Nephron (organoid): ENCODE data around the gene VWA7.

Source experiments
- H3K27ac Mint-ChIP-seq, 3 experiments: 2 replicates each; pipeline ENCODE4 v1.8.0; 2020; ENCODE audit warnings: mixed read lengths in 3 of 3, mild to moderate bottlenecking in 2 of 3, moderate library complexity in 1 of 3
- H3K27me3 Mint-ChIP-seq: 2 replicates; pipeline ENCODE4 v1.8.0; 2021; ENCODE audit warnings: low read depth, mild to moderate bottlenecking, moderate library complexity, mixed read lengths
- H3K36me3 Mint-ChIP-seq: 2 replicates; pipeline ENCODE4 v1.8.0; 2020; ENCODE audit warnings: low read depth, mixed read lengths
- H3K4me1 Mint-ChIP-seq: 2 replicates; pipeline ENCODE4 v1.8.0; 2020; ENCODE audit warnings: mixed read lengths
- H3K4me3 Mint-ChIP-seq, 3 experiments: 2 replicates each; pipeline ENCODE4 v1.8.0; 2020; ENCODE audit warnings: mild to moderate bottlenecking in 3 of 3, mixed read lengths in 3 of 3, moderate library complexity in 2 of 3
- H3K9me3 Mint-ChIP-seq: 2 replicates; pipeline ENCODE4 v1.8.0; 2020; ENCODE audit warnings: mixed read lengths
- CTCF ChIP-seq, 3 experiments: fragments of 200-600 bp; sonication (generic); IDR thresholded peaks; one replicate each; pipeline ENCODE4 v1.5.0; 2021; ENCODE audit warnings: antibody characterized with exemption in 3 of 3; ENCODE audit not compliant: unreplicated experiment in 3 of 3

The VWA7 gene

GRCh38 chr6:31775184-31775583 is 1.9 kb downstream of the VWA7 start:
- H3K36me3 Mint-ChIP-seq: peaks cover 5% of the 10 kb centered on the region
- no peaks in the 10 kb centered on the region for H3K27me3 Mint-ChIP-seq
- no peaks in the 10 kb centered on the region for H3K9me3 Mint-ChIP-seq
- peak overlapping the region in 1 of 3 experiments; percentile 58 for H3K4me3 Mint-ChIP-seq
- H3K27ac Mint-ChIP-seq: peak overlapping the region; percentile 55 to 94 (median 91)
- no peak for TF ChIP-seq CTCF (IDR thresholded peaks at IDR 0.05; ENCODE audit: unreplicated experiment in 3 of 3)
- no peaks in the 10 kb centered on the region for H3K4me1 Mint-ChIP-seq

- Mint-ChIP-seq H3K9me3 (no peaks in the 10 kb centered on the region), H3K27me3 (no peaks in the 10 kb centered on the region), H3K4me1 (no peaks in the 10 kb centered on the region), H3K4me3 (no peak overlapping the region), H3K27ac (no peak overlapping the region), H3K36me3 (no peaks in the 10 kb centered on the region)
- TF ChIP-seq CTCF (IDR thresholded peaks at IDR 0.05; ENCODE audit: unreplicated experiment in 3 of 3): no peak
Measured at GRCh38 chr6:31771992-31772358, 5.2 kb downstream of the VWA7 start.

GRCh38 chr6:31770860-31771259 is 6.3 kb downstream of the VWA7 start:
- Mint-ChIP-seq H3K9me3 (no peaks in the 10 kb centered on the region), H3K4me1 (no peaks in the 10 kb centered on the region), H3K27me3 (no peaks in the 10 kb centered on the region), H3K36me3 (no peaks in the 10 kb centered on the region), H3K4me3 (no peak overlapping the region), H3K27ac (no peak overlapping the region)
- TF ChIP-seq CTCF (IDR thresholded peaks at IDR 0.05; ENCODE audit: unreplicated experiment in 3 of 3): no peak

GRCh38 chr6:31769684-31770371 is 7.3 kb downstream of the VWA7 start:
- no peaks in the 10 kb centered on the region for H3K27me3 Mint-ChIP-seq
- no peak overlapping the region for H3K27ac Mint-ChIP-seq
- no peaks in the 10 kb centered on the region for H3K36me3 Mint-ChIP-seq
- peak; percentile 28 to 43 (median 34) for TF ChIP-seq CTCF (IDR thresholded peaks at IDR 0.05; ENCODE audit: unreplicated experiment in 3 of 3)
- H3K9me3 Mint-ChIP-seq: no peaks in the 10 kb centered on the region
- H3K4me1 Mint-ChIP-seq: no peaks in the 10 kb centered on the region
- no peak overlapping the region for H3K4me3 Mint-ChIP-seq

GRCh38 chr6:31768363-31769257 is 8.5 kb downstream of the VWA7 start:
- Mint-ChIP-seq H3K4me1 (peaks cover 10% of the 10 kb centered on the region), H3K36me3 (no peaks in the 10 kb centered on the region), H3K27me3 (no peaks in the 10 kb centered on the region), H3K4me3 (no peak overlapping the region), H3K9me3 (no peaks in the 10 kb centered on the region), H3K27ac (no peak overlapping the region)
- no peak for TF ChIP-seq CTCF (IDR thresholded peaks at IDR 0.05; ENCODE audit: unreplicated experiment in 3 of 3)
